ENCODE measurements around the gene ZNF366. TPM values are rescaled to one million over a fixed set of nuclear protein-coding genes. Genes with fewer than 3 reads are reported as not detected.
A peak's percentile ranks its signal among the peaks of the same experiment; 100 is the strongest.

Gene ZNF366
- total RNA-seq, 1 experiment from 2014 or later, result not detected

- H3K4me3 Mint-ChIP-seq (ENCODE audit: unreplicated experiment), result no peak overlapping the region
- BruUV-seq (replicated peaks), result no TSS peak
- no peaks in the 10 kb centered on the region for H3K9me3 Mint-ChIP-seq (ENCODE audit: unreplicated experiment)
- intact Hi-C loops (cut with micrococcal nuclease), result no loop called here
- no peaks in the 10 kb centered on the region for H3K36me3 Mint-ChIP-seq (ENCODE audit: insufficient read depth, unreplicated experiment)
- H3K27ac Mint-ChIP-seq (ENCODE audit: low read depth, unreplicated experiment), result no peak overlapping the region
- DNase-seq (ENCODE audit: unreplicated experiment), result no peak
- H3K27me3 Mint-ChIP-seq (ENCODE audit: insufficient read depth, unreplicated experiment), result no peaks in the 10 kb centered on the region
- POLR2A ChIA-PET, result no interaction called here
- CTCF ChIA-PET, result no interaction called here
- TF ChIP-seq CTCF (IDR thresholded peaks at IDR 0.05; ENCODE audit: unreplicated experiment), result no peak
- H3K4me1 Mint-ChIP-seq (ENCODE audit: insufficient read depth, unreplicated experiment), result peaks cover 48% of the 10 kb centered on the region
These were observed 32.7 kb downstream of the ZNF366 start for GRCh38 chr5:72474516-72474915.

- intact Hi-C loops (cut with micrococcal nuclease), result no loop called here
- no TSS peak for BruUV-seq (replicated peaks)
- no peak for TF ChIP-seq CTCF (IDR thresholded peaks at IDR 0.05; ENCODE audit: unreplicated experiment)
- no peaks in the 10 kb centered on the region for H3K9me3 Mint-ChIP-seq (ENCODE audit: unreplicated experiment)
- peaks cover 49% of the 10 kb centered on the region for H3K4me1 Mint-ChIP-seq (ENCODE audit: insufficient read depth, unreplicated experiment)
- DNase-seq (ENCODE audit: unreplicated experiment), result no peak
- ChIA-PET CTCF (no interaction called here), POLR2A (interaction anchor here (0.6 to 3.3 kb wide), 3 partner anchors 12 to 90 kb away, joined by 3 to 28 read pairs (median 5); no protein-coding TSS in a partner anchor)
- no peak overlapping the region for H3K4me3 Mint-ChIP-seq (ENCODE audit: unreplicated experiment)
- no peaks in the 10 kb centered on the region for H3K27me3 Mint-ChIP-seq (ENCODE audit: insufficient read depth, unreplicated experiment)
- no peaks in the 10 kb centered on the region for H3K36me3 Mint-ChIP-seq (ENCODE audit: insufficient read depth, unreplicated experiment)
- H3K27ac Mint-ChIP-seq (ENCODE audit: low read depth, unreplicated experiment), result no peak overlapping the region
These were observed 33.1 kb downstream of the ZNF366 start for GRCh38 chr5:72474046-72474500.

GRCh38 chr5:72472666-72473422 is 34.4 kb downstream of the ZNF366 start:
- peak overlapping the region; percentile 75 for H3K27ac Mint-ChIP-seq (ENCODE audit: low read depth, unreplicated experiment)
- H3K27me3 Mint-ChIP-seq (ENCODE audit: insufficient read depth, unreplicated experiment), result no peaks in the 10 kb centered on the region
- peaks cover 48% of the 10 kb centered on the region for H3K4me1 Mint-ChIP-seq (ENCODE audit: insufficient read depth, unreplicated experiment)
- BruUV-seq (replicated peaks), result no TSS peak
- POLR2A ChIA-PET, result interaction anchor here (0.8 to 3.3 kb wide), 10 partner anchors 7 to 94 kb away, joined by 3 to 28 read pairs (median 5); no protein-coding TSS in a partner anchor
- CTCF ChIA-PET, result interaction anchor here (1.1 to 1.2 kb wide), 2 partner anchors 10 to 16 kb away, joined by 3 read pairs; no protein-coding TSS in a partner anchor
- TF ChIP-seq CTCF (IDR thresholded peaks at IDR 0.05; ENCODE audit: unreplicated experiment), result no peak
- intact Hi-C loops (cut with micrococcal nuclease), result no loop called here
- no peak overlapping the region for H3K4me3 Mint-ChIP-seq (ENCODE audit: unreplicated experiment)
- no peaks in the 10 kb centered on the region for H3K9me3 Mint-ChIP-seq (ENCODE audit: unreplicated experiment)
- DNase-seq (ENCODE audit: unreplicated experiment), result peak; percentile 58
- no peaks in the 10 kb centered on the region for H3K36me3 Mint-ChIP-seq (ENCODE audit: insufficient read depth, unreplicated experiment)

GRCh38 chr5:72472031-72472430 is 35.2 kb downstream of the ZNF366 start:
- TF ChIP-seq CTCF (IDR thresholded peaks at IDR 0.05; ENCODE audit: unreplicated experiment), result no peak
- intact Hi-C loops (cut with micrococcal nuclease), result no loop called here
- H3K4me1 Mint-ChIP-seq (ENCODE audit: insufficient read depth, unreplicated experiment), result peaks cover 53% of the 10 kb centered on the region
- H3K4me3 Mint-ChIP-seq (ENCODE audit: unreplicated experiment), result no peak overlapping the region
- BruUV-seq (replicated peaks), result no TSS peak
- no peak for DNase-seq (ENCODE audit: unreplicated experiment)
- CTCF ChIA-PET, result interaction anchor here (0.9 to 1.3 kb wide), 3 partner anchors 15 to 106 kb away, joined by 3 to 5 read pairs (median 3); no protein-coding TSS in a partner anchor
- H3K27me3 Mint-ChIP-seq (ENCODE audit: insufficient read depth, unreplicated experiment), result no peaks in the 10 kb centered on the region
- POLR2A ChIA-PET, result interaction anchor here (1.0 to 3.3 kb wide), 9 partner anchors 8 to 370 kb away, joined by 3 to 28 read pairs (median 5); no protein-coding TSS in a partner anchor
- H3K9me3 Mint-ChIP-seq (ENCODE audit: unreplicated experiment), result no peaks in the 10 kb centered on the region
- no peaks in the 10 kb centered on the region for H3K36me3 Mint-ChIP-seq (ENCODE audit: insufficient read depth, unreplicated experiment)
- H3K27ac Mint-ChIP-seq (ENCODE audit: low read depth, unreplicated experiment), result peak overlapping the region; percentile 75
